SHP77 (cell line): ENCODE measurements around the gene ADAMTS17.

ENCODE experiments used
- DNase-seq, 2 experiments: peaks; one replicate each; lab custom pipeline; 2025; lab: John Stamatoyannopoulos, UW

The ADAMTS17 gene

GRCh38 chr15:100134586-100134985 is 207.2 kb downstream of the ADAMTS17 start:
- DNase-seq: no peak

- no peak for DNase-seq
Measured at GRCh38 chr15:100134089-100134583, 207.6 kb downstream of the ADAMTS17 start.

GRCh38 chr15:100133001-100133400 is 208.8 kb downstream of the ADAMTS17 start:
- DNase-seq: no peak

GRCh38 chr15:100132309-100132708 is 209.5 kb downstream of the ADAMTS17 start:
- DNase-seq: no peak

GRCh38 chr15:100131321-100132224 is 210.2 kb downstream of the ADAMTS17 start:
- DNase-seq: no peak

- no peak for DNase-seq
Measured at GRCh38 chr15:100129677-100130076, 212.1 kb downstream of the ADAMTS17 start.

GRCh38 chr15:100125401-100126191 is 216.2 kb downstream of the ADAMTS17 start:
- DNase-seq: peak; percentile 17 to 40

GRCh38 chr15:100124936-100125335 is 216.8 kb downstream of the ADAMTS17 start:
- DNase-seq: no peak

- no peak for DNase-seq
Measured at GRCh38 chr15:100124361-100124760, 217.4 kb downstream of the ADAMTS17 start.

GRCh38 chr15:100123611-100124010 is 218.2 kb downstream of the ADAMTS17 start:
- no peak for DNase-seq

GRCh38 chr15:100121285-100121684 is 220.5 kb downstream of the ADAMTS17 start:
- DNase-seq: no peak

GRCh38 chr15:100120111-100120510 is 221.7 kb downstream of the ADAMTS17 start:
- DNase-seq: no peak

- no peak for DNase-seq
Measured at GRCh38 chr15:100118546-100118945, 223.2 kb downstream of the ADAMTS17 start.

- DNase-seq: no peak
Measured at GRCh38 chr15:100116416-100117190, 225.2 kb downstream of the ADAMTS17 start.

GRCh38 chr15:100115711-100116090 is 226.1 kb downstream of the ADAMTS17 start:
- no peak for DNase-seq

GRCh38 chr15:100115066-100115710 is 226.6 kb downstream of the ADAMTS17 start:
- no peak for DNase-seq

- DNase-seq: no peak
Measured at GRCh38 chr15:100114571-100114970, 227.2 kb downstream of the ADAMTS17 start.

- DNase-seq: no peak
Measured at GRCh38 chr15:100114100-100114499, 227.7 kb downstream of the ADAMTS17 start.

GRCh38 chr15:100113351-100114080 is 228.3 kb downstream of the ADAMTS17 start:
- no peak for DNase-seq

GRCh38 chr15:100112636-100113305 is 229.0 kb downstream of the ADAMTS17 start:
- DNase-seq: no peak
